ENCODE results near the gene HMX1. TPM values are rescaled to one million over a fixed set of nuclear protein-coding genes. Genes with fewer than 3 reads are reported as not detected.

Gene HMX1
- total RNA-seq, 2 donors from 2014 or later: not detected

DNA sequence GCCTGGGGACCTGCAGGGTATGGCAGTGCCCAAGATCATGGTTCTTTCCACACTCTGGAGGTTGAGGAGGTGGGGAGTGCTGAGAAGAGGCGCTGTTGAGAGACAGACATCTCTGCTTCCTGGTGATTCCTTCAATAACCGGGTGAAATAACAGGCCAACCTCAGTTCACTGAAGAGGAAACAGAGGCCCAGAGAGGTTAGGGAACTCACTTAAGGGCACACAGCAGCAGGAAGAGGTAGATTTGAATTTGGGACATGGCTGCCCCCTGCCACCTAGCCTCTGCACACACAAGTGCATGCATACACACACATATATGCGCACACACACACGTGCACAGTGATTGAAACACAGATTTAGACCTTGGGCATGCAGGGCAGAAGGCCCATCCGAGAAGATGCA is 24.9 kb upstream of the HMX1 start:
- no peak overlapping the region for H3K4me3 ChIP-seq
- peaks cover 0 to 18% of the 10 kb centered on the region in 2 donors for H3K9me3 ChIP-seq
- no peak overlapping the region for H3K27ac ChIP-seq
- peaks cover 0 to 12% of the 10 kb centered on the region in 2 donors for H3K27me3 ChIP-seq
- TF ChIP-seq, protein P1, sequence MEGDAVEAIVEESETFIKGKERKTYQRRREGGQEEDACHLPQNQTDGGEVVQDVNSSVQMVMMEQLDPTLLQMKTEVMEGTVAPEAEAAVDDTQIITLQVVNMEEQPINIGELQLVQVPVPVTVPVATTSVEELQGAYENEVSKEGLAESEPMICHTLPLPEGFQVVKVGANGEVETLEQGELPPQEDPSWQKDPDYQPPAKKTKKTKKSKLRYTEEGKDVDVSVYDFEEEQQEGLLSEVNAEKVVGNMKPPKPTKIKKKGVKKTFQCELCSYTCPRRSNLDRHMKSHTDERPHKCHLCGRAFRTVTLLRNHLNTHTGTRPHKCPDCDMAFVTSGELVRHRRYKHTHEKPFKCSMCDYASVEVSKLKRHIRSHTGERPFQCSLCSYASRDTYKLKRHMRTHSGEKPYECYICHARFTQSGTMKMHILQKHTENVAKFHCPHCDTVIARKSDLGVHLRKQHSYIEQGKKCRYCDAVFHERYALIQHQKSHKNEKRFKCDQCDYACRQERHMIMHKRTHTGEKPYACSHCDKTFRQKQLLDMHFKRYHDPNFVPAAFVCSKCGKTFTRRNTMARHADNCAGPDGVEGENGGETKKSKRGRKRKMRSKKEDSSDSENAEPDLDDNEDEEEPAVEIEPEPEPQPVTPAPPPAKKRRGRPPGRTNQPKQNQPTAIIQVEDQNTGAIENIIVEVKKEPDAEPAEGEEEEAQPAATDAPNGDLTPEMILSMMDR (IDR thresholded peaks at IDR 0.05): no peak
- DNase-seq (ENCODE audit: low spot score): no peak
- H3K36me3 ChIP-seq: no peaks in the 10 kb centered on the region
- H3K4me1 ChIP-seq: peaks cover 0 to 25% of the 10 kb centered on the region in 2 donors

DNA sequence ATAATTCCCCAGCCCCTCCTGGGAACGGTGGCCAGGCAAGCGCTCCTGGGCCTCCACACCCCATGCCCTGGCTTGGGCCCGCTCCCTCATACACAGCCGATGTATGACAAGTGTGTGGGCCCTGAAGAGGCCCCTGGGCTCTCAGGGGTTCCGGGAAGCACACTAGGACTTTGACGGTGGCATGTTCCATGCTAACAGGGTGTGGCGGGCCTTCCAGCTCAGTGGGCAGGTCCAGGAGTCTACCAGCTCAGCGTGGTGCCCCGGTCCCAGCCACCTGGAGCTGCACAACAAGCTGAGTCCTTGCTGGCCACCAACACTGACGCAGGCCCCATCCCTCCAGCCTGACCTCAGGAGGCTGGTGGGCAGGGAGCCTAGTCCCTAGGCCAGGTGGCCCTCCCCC is 24.4 kb upstream of the HMX1 start:
- peaks cover 0 to 14% of the 10 kb centered on the region in 2 donors for H3K9me3 ChIP-seq
- no peak overlapping the region for H3K27ac ChIP-seq
- peaks cover 0 to 12% of the 10 kb centered on the region in 2 donors for H3K27me3 ChIP-seq
- H3K36me3 ChIP-seq: no peaks in the 10 kb centered on the region
- H3K4me3 ChIP-seq: no peak overlapping the region
- no peak for DNase-seq (ENCODE audit: low spot score)
- TF ChIP-seq, protein P1 (IDR thresholded peaks at IDR 0.05): no peak
- peaks cover 0 to 25% of the 10 kb centered on the region in 2 donors for H3K4me1 ChIP-seq

DNA sequence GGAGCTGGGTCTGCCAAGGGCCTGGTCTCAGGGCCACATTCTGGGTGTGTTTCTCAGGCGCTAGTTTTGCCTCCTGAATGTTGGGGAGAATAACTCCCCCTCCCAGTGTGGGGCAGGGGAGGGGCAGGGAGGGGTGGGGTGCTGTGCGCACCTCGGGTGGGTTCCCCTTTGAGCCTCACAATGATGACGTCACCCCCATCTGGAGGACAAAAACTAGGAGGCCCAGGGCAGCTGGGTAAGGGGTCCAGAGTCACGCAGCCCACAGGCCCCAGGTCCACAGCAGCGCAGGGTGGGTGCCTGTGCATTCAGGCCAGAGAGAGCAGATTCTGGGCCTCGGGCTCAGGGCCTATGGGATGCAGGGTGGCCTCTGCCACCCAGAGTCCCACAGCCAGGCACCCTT is 23.7 kb upstream of the HMX1 start:
- no peak for DNase-seq (ENCODE audit: low spot score)
- Histone ChIP-seq H3K4me3 (no peak overlapping the region), H3K9me3 (peaks cover 0 to 6% of the 10 kb centered on the region in 2 donors), H3K27me3 (peaks cover 0 to 12% of the 10 kb centered on the region in 2 donors), H3K27ac (no peak overlapping the region), H3K4me1 (peaks cover 0 to 25% of the 10 kb centered on the region in 2 donors), H3K36me3 (no peaks in the 10 kb centered on the region)
- TF ChIP-seq, protein P1 (IDR thresholded peaks at IDR 0.05): no peak

DNA sequence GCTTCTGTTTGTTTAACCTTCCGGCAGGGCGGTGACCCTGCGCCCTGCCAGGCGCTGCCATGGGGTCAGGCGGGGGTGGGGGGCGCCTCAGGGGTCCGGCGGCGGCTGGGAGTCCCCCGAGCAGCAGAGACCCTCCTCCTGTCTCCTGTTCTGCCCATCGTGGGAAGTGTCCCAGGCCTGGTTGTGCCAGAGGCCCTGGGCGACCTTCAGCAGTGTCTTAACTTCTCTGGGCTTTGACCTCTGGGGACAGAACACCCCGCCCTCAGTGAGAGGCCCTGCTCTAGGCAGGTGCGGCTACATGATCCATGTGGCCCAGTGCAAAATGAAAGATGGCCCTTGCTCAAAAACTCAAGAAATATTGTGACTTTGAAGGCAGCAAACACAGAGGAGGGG is 22.8 kb upstream of the HMX1 start:
- Histone ChIP-seq H3K4me1 (peaks cover 0 to 25% of the 10 kb centered on the region in 2 donors), H3K9me3 (no peaks in the 10 kb centered on the region), H3K27me3 (peaks cover 0 to 12% of the 10 kb centered on the region in 2 donors), H3K4me3 (no peak overlapping the region), H3K27ac (no peak overlapping the region), H3K36me3 (no peaks in the 10 kb centered on the region)
- DNase-seq (ENCODE audit: low spot score): no peak
- TF ChIP-seq, protein P1 (IDR thresholded peaks at IDR 0.05): no peak

DNA sequence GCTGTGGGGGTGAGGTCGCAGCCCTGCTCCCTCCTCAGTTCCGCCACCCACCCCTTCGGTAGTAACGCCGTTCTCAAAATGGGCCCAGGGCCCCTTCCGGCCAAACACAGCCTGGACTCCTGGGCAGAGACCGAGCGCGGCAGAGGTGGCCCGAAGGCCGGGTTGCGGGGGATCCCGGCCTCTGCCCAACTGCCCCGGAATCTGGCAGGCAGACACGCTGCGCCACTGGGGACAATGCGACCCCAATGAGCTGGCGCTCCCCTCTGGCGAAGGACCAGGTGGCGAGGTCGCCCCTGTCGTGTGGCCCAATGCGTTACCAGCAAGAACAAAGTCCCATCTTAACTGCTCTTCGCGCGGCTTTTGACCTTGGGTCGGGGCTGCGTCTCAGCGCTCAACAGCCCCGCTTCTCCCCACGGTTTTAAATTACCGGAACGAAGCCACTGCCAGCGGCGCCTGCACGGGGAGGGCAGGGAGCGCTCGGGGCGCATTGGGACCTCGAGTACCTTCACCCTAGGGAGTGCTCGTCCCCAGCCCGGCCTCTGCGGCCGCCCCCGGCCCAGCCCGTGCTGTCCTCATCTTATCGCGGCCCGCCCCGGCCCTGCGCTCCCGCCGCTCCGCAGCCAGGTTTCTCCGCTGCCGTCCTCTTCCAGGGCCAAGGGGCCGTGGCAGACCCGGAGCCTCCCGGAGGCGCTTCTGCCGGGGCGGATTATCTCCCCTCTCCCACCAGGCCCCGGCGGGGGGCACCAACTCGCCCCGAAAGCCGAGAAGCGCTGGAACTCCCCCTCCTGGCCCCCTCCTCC is 22.2 kb upstream of the HMX1 start:
- peaks cover 0 to 25% of the 10 kb centered on the region in 2 donors for H3K4me1 ChIP-seq
- H3K4me3 ChIP-seq: no peak overlapping the region
- H3K27ac ChIP-seq: no peak overlapping the region
- peaks cover 0 to 12% of the 10 kb centered on the region in 2 donors for H3K27me3 ChIP-seq
- TF ChIP-seq, protein P1 (IDR thresholded peaks at IDR 0.05): no peak
- DNase-seq (ENCODE audit: low spot score): no peak
- no peaks in the 10 kb centered on the region for H3K36me3 ChIP-seq
- H3K9me3 ChIP-seq: no peaks in the 10 kb centered on the region

Data from right atrium auricular region (tissue), 2 donors.